ENCODE results near the gene KRT86. TPM values are rescaled to one million over a fixed set of nuclear protein-coding genes. Genes with fewer than 3 reads are reported as not detected.
"Not testable (repeated sequence)": the region's sequence is repeated elsewhere in the genome, so short reads cannot be mapped to it uniquely, and the experiment has no call there.

The KRT86 gene
- total and polyA plus RNA-seq, 4 experiments from 2014 or later: not detected

DNA sequence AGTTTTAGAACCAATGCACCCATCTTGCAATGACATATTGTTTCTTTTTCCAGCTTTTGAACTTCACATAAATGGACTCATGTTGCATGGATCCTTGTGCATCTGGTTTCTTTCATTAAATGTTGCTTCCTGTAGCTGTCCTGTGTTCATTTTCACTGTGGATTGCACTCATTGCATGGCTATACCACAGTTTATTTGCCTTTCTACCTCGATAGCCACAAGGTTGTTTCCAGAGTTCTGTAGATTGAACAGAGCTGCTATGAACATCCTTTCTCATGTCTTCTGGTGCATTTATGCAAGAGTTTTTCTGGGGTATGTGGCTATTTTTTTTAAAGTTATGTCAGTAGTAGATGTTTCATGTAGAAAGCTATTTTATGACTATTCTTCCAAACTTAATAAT lies 20.4 kb downstream of the KRT86 start:
- H3K27me3 Mint-ChIP-seq: peaks cover 13 to 19% of the 10 kb centered on the region in 2 donors
- Histone ChIP-seq H3K9me3 (ENCODE audit: control insufficient read depth in 1 of 2, low read length in 2 of 2) (no peaks in the 10 kb centered on the region), H3K4me3 (ENCODE audit: low read length in 2 of 2) (no peak overlapping the region), H3K36me3 (ENCODE audit: insufficient read depth, low read length) (no peaks in the 10 kb centered on the region), H3K4me1 (ENCODE audit: insufficient read depth, low read length) (no peaks in the 10 kb centered on the region), H3K27me3 (ENCODE audit: insufficient read depth, low read length) (no peaks in the 10 kb centered on the region), H3K27ac (ENCODE audit: low read depth, low read length) (no peak overlapping the region)
- H3K36me3 Mint-ChIP-seq: no peaks in the 10 kb centered on the region
- H3K4me1 Mint-ChIP-seq: peaks cover 0 to 2% (median 0%) of the 10 kb centered on the region in 4 donors
- no peak for DNase-seq
- ChIA-PET POLR2A (ENCODE audit: partially characterized antibody) (no interaction called here), CTCF (ENCODE audit: partially characterized antibody) (interaction anchor here (1.0 to 2.5 kb wide), 3 partner anchors 9 to 16 kb away, joined by 3 to 22 read pairs (median 4); no protein-coding TSS in a partner anchor)
- no peak overlapping the region for H3K27ac Mint-ChIP-seq
- intact Hi-C loops (cut with micrococcal nuclease): no loop called here
- no peaks in the 10 kb centered on the region for H3K9me3 Mint-ChIP-seq
- H3K4me3 Mint-ChIP-seq: no peak overlapping the region

- peak overlapping the region in 1 of 7 donors; percentile 10 for H3K27ac Mint-ChIP-seq
These were observed 21.2 kb downstream of the KRT86 start for GRCh38 chr12:52295663-52296062.

GRCh38 chr12:52296572-52297215 lies 22.2 kb downstream of the KRT86 start:
- Histone ChIP-seq H3K9me3 (ENCODE audit: control insufficient read depth in 1 of 2, low read length in 2 of 2) (no peaks in the 10 kb centered on the region), H3K4me3 (ENCODE audit: low read length in 2 of 2) (no peak overlapping the region), H3K27me3 (ENCODE audit: insufficient read depth, low read length) (no peaks in the 10 kb centered on the region), H3K4me1 (ENCODE audit: insufficient read depth, low read length) (no peaks in the 10 kb centered on the region), H3K27ac (ENCODE audit: low read depth, low read length) (no peak overlapping the region), H3K36me3 (ENCODE audit: insufficient read depth, low read length) (no peaks in the 10 kb centered on the region)
- intact Hi-C loops (cut with micrococcal nuclease): no loop called here
- Mint-ChIP-seq H3K27ac (no peak overlapping the region), H3K9me3 (no peaks in the 10 kb centered on the region), H3K4me3 (no peak overlapping the region), H3K4me1 (peaks cover 0 to 2% (median 0%) of the 10 kb centered on the region in 4 donors), H3K36me3 (no peaks in the 10 kb centered on the region), H3K27me3 (peaks cover 13 to 15% of the 10 kb centered on the region in 2 donors)
- CTCF ChIA-PET (ENCODE audit: partially characterized antibody): interaction anchor here (1.1 kb wide), 1 partner anchor 18 kb away, joined by 6 read pairs; no protein-coding TSS in a partner anchor
- POLR2A ChIA-PET (ENCODE audit: partially characterized antibody): no interaction called here
- DNase-seq: no peak

More at GRCh38 chr12:52295663-52296062, 21.2 kb downstream of the KRT86 start:
- H3K9me3 ChIP-seq (ENCODE audit: control insufficient read depth in 1 of 2, low read length in 2 of 2): no peaks in the 10 kb centered on the region
- no peaks in the 10 kb centered on the region for H3K36me3 ChIP-seq (ENCODE audit: insufficient read depth, low read length)
- no peaks in the 10 kb centered on the region for H3K4me1 ChIP-seq (ENCODE audit: insufficient read depth, low read length)
- no peak overlapping the region for H3K4me3 Mint-ChIP-seq
- POLR2A ChIA-PET (ENCODE audit: partially characterized antibody): no interaction called here
- intact Hi-C loops (cut with micrococcal nuclease): no loop called here
- no peak for DNase-seq
- no peaks in the 10 kb centered on the region for H3K36me3 Mint-ChIP-seq
- no peak overlapping the region for H3K4me3 ChIP-seq (ENCODE audit: low read length in 2 of 2)
- no peaks in the 10 kb centered on the region for H3K9me3 Mint-ChIP-seq
- H3K4me1 Mint-ChIP-seq: peaks cover 0 to 2% (median 0%) of the 10 kb centered on the region in 4 donors
- CTCF ChIA-PET (ENCODE audit: partially characterized antibody): interaction anchor here (1.0 to 2.5 kb wide), 2 partner anchors 9 to 16 kb away, joined by 3 to 22 read pairs; no protein-coding TSS in a partner anchor
- H3K27ac ChIP-seq (ENCODE audit: low read depth, low read length): no peak overlapping the region
- no peaks in the 10 kb centered on the region for H3K27me3 ChIP-seq (ENCODE audit: insufficient read depth, low read length)
- H3K27me3 Mint-ChIP-seq: peaks cover 13 to 19% of the 10 kb centered on the region in 2 donors

GRCh38 chr12:52298677-52299190 lies 24.3 kb downstream of the KRT86 start:
- H3K4me1 Mint-ChIP-seq: no peaks in the 10 kb centered on the region
- Histone ChIP-seq H3K27me3 (ENCODE audit: insufficient read depth, low read length) (no peaks in the 10 kb centered on the region), H3K9me3 (ENCODE audit: control insufficient read depth in 1 of 2, low read length in 2 of 2) (no peaks in the 10 kb centered on the region), H3K27ac (ENCODE audit: low read depth, low read length) (no peak overlapping the region), H3K4me3 (ENCODE audit: low read length in 2 of 2) (no peak overlapping the region), H3K36me3 (ENCODE audit: insufficient read depth, low read length) (no peaks in the 10 kb centered on the region), H3K4me1 (ENCODE audit: insufficient read depth, low read length) (no peaks in the 10 kb centered on the region)
- H3K27ac Mint-ChIP-seq: no peak overlapping the region
- DNase-seq: no peak
- CTCF ChIA-PET (ENCODE audit: partially characterized antibody): interaction anchor here (2.0 kb wide), 1 partner anchor 20 kb away, joined by 6 read pairs; no protein-coding TSS in a partner anchor
- no peaks in the 10 kb centered on the region for H3K9me3 Mint-ChIP-seq
- POLR2A ChIA-PET (ENCODE audit: partially characterized antibody): no interaction called here
- H3K4me3 Mint-ChIP-seq: no peak overlapping the region
- intact Hi-C loops (cut with micrococcal nuclease): no loop called here
- no peaks in the 10 kb centered on the region for H3K36me3 Mint-ChIP-seq
- H3K27me3 Mint-ChIP-seq: peaks cover 8 to 9% of the 10 kb centered on the region in 2 donors

- POLR2A ChIA-PET (ENCODE audit: partially characterized antibody): no interaction called here
- H3K27me3 Mint-ChIP-seq: peaks cover 6 to 12% of the 10 kb centered on the region in 2 donors
These were observed 26.6 kb downstream of the KRT86 start for GRCh38 chr12:52300796-52301691.

DNA sequence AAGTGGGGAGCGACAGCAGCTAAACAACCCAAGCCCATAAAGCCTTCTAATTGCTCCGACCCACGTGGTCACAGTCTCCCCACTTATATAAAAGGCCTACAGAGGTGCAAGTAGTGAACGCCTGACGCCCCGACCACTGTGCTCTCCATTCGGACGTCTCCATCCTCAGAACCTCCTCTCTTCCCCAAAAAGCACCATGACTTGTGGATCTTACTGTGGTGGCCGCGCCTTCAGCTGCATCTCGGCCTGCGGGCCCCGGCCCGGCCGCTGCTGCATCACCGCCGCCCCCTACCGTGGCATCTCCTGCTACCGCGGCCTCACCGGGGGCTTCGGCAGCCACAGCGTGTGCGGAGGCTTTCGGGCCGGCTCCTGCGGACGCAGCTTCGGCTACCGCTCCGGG lies 27.3 kb downstream of the KRT86 start:
- H3K27me3 ChIP-seq (ENCODE audit: insufficient read depth, low read length); H3K4me1 Mint-ChIP-seq; H3K36me3 Mint-ChIP-seq; H3K9me3 ChIP-seq (ENCODE audit: control insufficient read depth in 1 of 2, low read length in 2 of 2); H3K27ac Mint-ChIP-seq; H3K9me3 Mint-ChIP-seq; DNase-seq; intact Hi-C loops (cut with micrococcal nuclease); CTCF ChIA-PET (ENCODE audit: partially characterized antibody); H3K36me3 ChIP-seq (ENCODE audit: insufficient read depth, low read length); H3K4me3 Mint-ChIP-seq; H3K4me3 ChIP-seq (ENCODE audit: low read length in 2 of 2); H3K27ac ChIP-seq (ENCODE audit: low read depth, low read length); H3K4me1 ChIP-seq (ENCODE audit: insufficient read depth, low read length); POLR2A ChIA-PET (ENCODE audit: partially characterized antibody): not testable (repeated sequence)
- H3K27me3 Mint-ChIP-seq: peaks cover 11 to 12% of the 10 kb centered on the region in 2 donors

More at GRCh38 chr12:52300796-52301691, 26.6 kb downstream of the KRT86 start:
- peak overlapping the region in 1 of 7 donors; percentile 8 for H3K27ac Mint-ChIP-seq
- peaks cover 0 to 5% (median 1%) of the 10 kb centered on the region in 4 donors for H3K4me1 Mint-ChIP-seq
- no peak overlapping the region for H3K4me3 ChIP-seq (ENCODE audit: low read length in 2 of 2)
- H3K9me3 Mint-ChIP-seq: no peaks in the 10 kb centered on the region
- H3K9me3 ChIP-seq (ENCODE audit: control insufficient read depth in 1 of 2, low read length in 2 of 2): no peaks in the 10 kb centered on the region
- no peaks in the 10 kb centered on the region for H3K36me3 ChIP-seq (ENCODE audit: insufficient read depth, low read length)
- H3K36me3 Mint-ChIP-seq: no peaks in the 10 kb centered on the region
- intact Hi-C loops (cut with micrococcal nuclease): no loop called here
- no peaks in the 10 kb centered on the region for H3K4me1 ChIP-seq (ENCODE audit: insufficient read depth, low read length)
- CTCF ChIA-PET (ENCODE audit: partially characterized antibody): no interaction called here
- H3K27me3 ChIP-seq (ENCODE audit: insufficient read depth, low read length): no peaks in the 10 kb centered on the region
- H3K27ac ChIP-seq (ENCODE audit: low read depth, low read length): no peak overlapping the region
- DNase-seq: no peak
- no peak overlapping the region for H3K4me3 Mint-ChIP-seq

DNA sequence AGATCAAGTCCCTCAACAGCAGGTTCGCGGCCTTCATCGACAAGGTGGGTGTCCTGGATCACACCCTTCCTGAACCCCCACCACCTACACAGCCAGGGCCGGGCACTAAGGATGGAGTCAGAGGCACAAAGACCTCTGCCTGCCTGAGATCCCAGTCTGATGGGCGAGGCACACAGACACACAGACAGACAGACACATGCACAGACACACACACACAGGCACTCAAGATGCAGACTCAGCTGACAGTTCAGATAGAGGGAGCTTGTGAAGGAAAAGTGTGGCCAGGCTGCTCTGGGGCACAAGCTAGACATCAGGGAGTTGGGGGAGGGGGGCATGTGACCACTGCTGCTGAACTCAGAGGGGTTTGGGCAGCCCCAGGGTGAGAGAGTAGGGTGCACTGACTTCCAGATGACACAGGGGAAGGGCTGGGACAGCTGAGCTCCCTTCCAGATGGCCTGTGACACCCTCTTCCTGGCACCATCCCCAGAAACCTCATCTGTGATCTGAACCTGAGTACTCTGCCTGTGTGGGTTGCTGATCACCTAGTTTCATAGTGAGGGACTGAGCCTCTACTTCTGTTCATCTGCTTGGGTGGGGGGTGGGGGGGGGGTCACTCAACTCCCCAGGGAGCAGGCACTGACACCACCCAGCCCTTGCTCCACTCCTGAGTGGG lies 27.9 kb downstream of the KRT86 start:
- POLR2A ChIA-PET (ENCODE audit: partially characterized antibody): not testable (repeated sequence)

More for the DNA sequence above, 27.9 kb downstream of the KRT86 start:
- H3K4me3 Mint-ChIP-seq; H3K36me3 ChIP-seq (ENCODE audit: insufficient read depth, low read length); H3K27ac ChIP-seq (ENCODE audit: low read depth, low read length); intact Hi-C loops (cut with micrococcal nuclease); H3K4me1 ChIP-seq (ENCODE audit: insufficient read depth, low read length); H3K9me3 Mint-ChIP-seq; H3K27me3 ChIP-seq (ENCODE audit: insufficient read depth, low read length); H3K27ac Mint-ChIP-seq; H3K4me1 Mint-ChIP-seq; H3K4me3 ChIP-seq (ENCODE audit: low read length in 2 of 2); H3K36me3 Mint-ChIP-seq; H3K9me3 ChIP-seq (ENCODE audit: control insufficient read depth in 1 of 2, low read length in 2 of 2); CTCF ChIA-PET (ENCODE audit: partially characterized antibody); DNase-seq: not testable (repeated sequence)
- H3K27me3 Mint-ChIP-seq: peaks cover 16% of the 10 kb centered on the region in 2 donors
